ENCODE data around the gene RGS13. TPM values are rescaled to one million over a fixed set of nuclear protein-coding genes. Genes with fewer than 3 reads are reported as not detected.

Gene RGS13
- total RNA-seq, 1 donor from 2014 or later = 0.22 TPM

Other genes with a start within 250 kb of the RGS13 start
- 137 TPM for gene RGS1, start 60.4 kb upstream of the RGS13 start, total RNA-seq
- gene RGS2, start 172.9 kb downstream of the RGS13 start, total RNA-seq = 42.5 TPM